ENCODE data around the gene TEX48.

- TF ChIP-seq POLR2AphosphoS5 (IDR thresholded peaks at IDR 0.05; ENCODE audit: low read depth, low read length) (no peak), SIN3A (IDR thresholded peaks at IDR 0.05; ENCODE audit: borderline replicate concordance, insufficient read depth, low read length) (no peak), TAF1 (IDR thresholded peaks at IDR 0.05; ENCODE audit: borderline replicate concordance, insufficient read depth, low read length) (no peak), REST (IDR thresholded peaks at IDR 0.05; ENCODE audit: insufficient read depth in 1 of 2, low read depth in 2 of 2, low read length in 2 of 2) (no peak), FOXP2 (optimal IDR thresholded peaks at IDR 0.05; ENCODE audit: borderline replicate concordance, extremely low read depth, extremely low read length, insufficient read depth) (no peak)
Measured at GRCh38 chr9:114695948-114696347, 14.0 kb upstream of the TEX48 start.

All from PFSK-1 (cell line).